Subcutaneous adipose tissue (tissue), 4 donors: ENCODE results near the gene CHKA. TPM values are rescaled to one million over a fixed set of nuclear protein-coding genes. Genes with fewer than 3 reads are reported as not detected.

ENCODE experiments used
- CTCF ChIP-seq: fragments of 450-650 bp; IDR thresholded peaks from one replicate; pipeline ENCODE4 v1.5.1; 2016; ENCODE audit warnings: low read depth, mild to moderate bottlenecking, control low read depth, antibody characterized with exemption, moderate library complexity
- total RNA-seq, 4 donors: library from RNA; depleted of rRNA; stranded (reverse); fragments of >200 nt; gene quantifications; one replicate each; pipeline ENCODE4 v1.1.0, GENCODE V29; 2016

The CHKA gene
- total RNA-seq, 4 donors from 2014 or later: 50.2 to 78.7 (median 59.6) TPM

GRCh38 chr11:68044898-68045351 is 76.3 kb downstream of the CHKA start:
- TF ChIP-seq CTCF: no peak

- no peak for TF ChIP-seq CTCF
These were observed 76.9 kb downstream of the CHKA start for GRCh38 chr11:68044145-68044813.

- no peak for TF ChIP-seq CTCF
These were observed 77.6 kb downstream of the CHKA start for GRCh38 chr11:68043349-68044144.

- no peak for TF ChIP-seq CTCF
These were observed 78.2 kb downstream of the CHKA start for GRCh38 chr11:68043029-68043348.

- no peak for TF ChIP-seq CTCF
These were observed 78.8 kb downstream of the CHKA start for GRCh38 chr11:68042219-68043028.

GRCh38 chr11:68041617-68042218 is 79.5 kb downstream of the CHKA start:
- TF ChIP-seq CTCF: no peak
